ENCODE results near the gene AKAP6. TPM values are rescaled to one million over a fixed set of nuclear protein-coding genes. Genes with fewer than 3 reads are reported as not detected.

The AKAP6 gene
- total and polyA plus RNA-seq, 10 of the 15 experiments (the other 5 are each of a cell fraction or from before 2014, with no cell fraction given), result 0.35 to 5.9 (median 2.2) TPM

- TF ChIP-seq BMI1 (IDR thresholded peaks at IDR 0.05; ENCODE audit: borderline replicate concordance) (no peak), CREB1 (IDR thresholded peaks at IDR 0.05; ENCODE audit: low read depth) (no peak), TCF3 (IDR thresholded peaks at IDR 0.05; ENCODE audit: borderline replicate concordance, insufficient read depth, low read depth, low read length) (no peak), DPF2 (IDR thresholded peaks at IDR 0.05) (no peak), IKZF2 (IDR thresholded peaks at IDR 0.05) (no peak), FOS (IDR thresholded peaks at IDR 0.05; ENCODE audit: borderline replicate concordance, extremely low read depth, insufficient read length) (no peak), MTA2 (IDR thresholded peaks at IDR 0.05; ENCODE audit: low read depth) (no peak), HSF1 (IDR thresholded peaks at IDR 0.05; ENCODE audit: low read depth, low read length) (no peak), JUNB (IDR thresholded peaks at IDR 0.05) (no peak), ZBTB11 (CRISPR knock-in tag; IDR thresholded peaks at IDR 0.05) (no peak), PAX5 (IDR thresholded peaks at IDR 0.05; ENCODE audit: borderline replicate concordance, low read depth, low read length) (no peak)
These were observed 148.3 kb downstream of the AKAP6 start (continued) for GRCh38 chr14:32477396-32477795.
